ENCODE results near the gene CHADL.
A peak's percentile ranks its signal among the peaks of the same experiment; 100 is the strongest.

Gene CHADL

GRCh38 chr22:41229730-41230400 is 10.9 kb downstream of the CHADL start:
- DNase-seq: no peak

DNA sequence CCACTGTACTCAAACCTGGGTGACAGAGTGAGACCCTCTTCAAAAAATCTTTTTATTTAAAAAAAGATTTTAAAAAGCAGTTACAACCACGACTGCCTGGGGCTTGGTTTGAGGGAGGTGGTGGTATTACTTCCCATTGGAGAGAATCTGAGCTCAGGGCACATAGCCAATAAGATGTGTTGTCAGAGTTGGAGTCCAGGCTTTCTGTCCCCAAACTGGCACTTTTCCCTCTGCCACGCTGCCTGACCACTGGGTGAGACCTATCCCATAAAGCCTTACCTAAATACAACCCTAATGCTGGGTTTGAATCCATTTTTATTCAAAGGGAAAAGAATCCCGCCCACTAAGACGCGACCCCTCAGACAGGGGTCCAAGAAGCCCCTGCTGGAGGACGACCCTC is 11.5 kb downstream of the CHADL start:
- DNase-seq: no peak

GRCh38 chr22:41226723-41227655 is 13.7 kb downstream of the CHADL start:
- DNase-seq: no peak

DNA sequence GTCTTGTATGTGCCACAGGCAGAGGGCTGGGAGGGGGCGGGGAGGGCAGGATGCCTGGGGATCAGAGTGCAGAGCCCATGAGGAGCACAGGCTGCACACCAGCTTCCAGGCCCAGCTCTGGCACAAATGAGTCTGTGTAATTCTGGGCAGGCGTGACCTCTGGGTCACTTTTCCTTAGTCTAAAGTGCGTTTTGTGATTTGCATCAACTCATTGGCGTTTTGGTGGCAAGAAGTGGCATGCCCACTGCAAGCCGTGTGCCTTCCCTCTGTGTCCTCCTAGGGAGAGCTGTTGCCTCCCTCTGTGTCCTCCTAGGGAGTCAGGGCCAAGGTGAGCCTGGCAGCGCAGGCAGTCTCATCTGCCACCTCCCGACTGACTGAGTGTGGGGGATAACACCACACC is 17.2 kb downstream of the CHADL start:
- no peak for DNase-seq

DNA sequence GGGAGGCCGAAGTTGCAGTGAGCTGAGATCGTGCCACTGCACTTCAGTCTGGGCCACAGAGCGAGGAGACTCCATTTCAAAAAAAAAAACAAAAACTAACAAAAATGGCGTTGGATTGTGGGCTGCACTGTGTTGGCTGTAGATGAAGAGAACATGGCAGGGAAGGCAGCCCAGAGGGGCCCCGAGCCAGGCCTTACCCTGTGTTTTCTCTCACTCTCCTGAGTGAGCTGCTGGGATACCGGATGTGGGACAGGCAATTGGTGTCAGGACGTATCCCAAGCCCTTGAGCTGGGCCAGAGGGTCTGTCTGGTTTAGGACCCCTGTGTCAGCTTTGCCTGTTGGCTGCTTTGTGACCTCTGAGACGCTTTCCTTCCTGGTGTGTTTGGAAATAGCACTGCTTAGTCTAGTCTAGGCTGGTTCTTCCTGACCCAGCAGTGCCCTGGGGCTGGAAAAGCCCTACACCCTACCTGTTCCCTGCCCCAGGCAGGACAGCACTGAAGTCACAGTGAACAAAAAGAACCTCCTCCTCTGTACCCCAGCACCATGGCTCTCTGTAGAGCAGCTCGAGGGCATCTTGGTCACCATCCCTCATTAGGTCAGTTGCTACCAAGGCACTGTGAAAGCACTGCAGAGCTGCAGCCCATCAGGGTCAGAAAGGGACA is 17.8 kb downstream of the CHADL start:
- DNase-seq: no peak

GRCh38 chr22:41217553-41218157 is 23.1 kb downstream of the CHADL start:
- peak; percentile 36 to 49 for DNase-seq

- no peak for DNase-seq
These were observed 23.7 kb downstream of the CHADL start for GRCh38 chr22:41216984-41217383.

DNA sequence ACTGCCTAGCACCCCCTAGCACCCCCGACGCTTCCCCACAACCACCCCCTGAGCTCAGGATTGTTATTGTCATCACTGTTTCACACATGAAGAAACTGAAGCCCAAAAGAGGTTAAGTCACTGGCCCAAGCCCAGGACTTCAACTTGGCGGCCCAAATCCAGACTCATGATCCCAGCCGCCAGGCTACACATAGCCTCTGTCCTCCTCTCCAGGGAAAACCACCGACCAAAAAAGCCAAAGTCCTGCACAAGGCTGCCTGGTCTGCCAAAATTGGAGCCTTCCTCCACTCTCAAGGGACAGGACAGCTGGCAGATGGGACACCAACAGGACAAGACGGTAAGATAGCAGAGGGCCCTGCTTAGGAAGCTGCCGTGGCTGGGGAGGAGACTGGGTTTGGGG is 24.8 kb downstream of the CHADL start:
- DNase-seq: no peak

- DNase-seq: no peak
These were observed 25.3 kb downstream of the CHADL start for GRCh38 chr22:41215409-41215808.

GRCh38 chr22:41206719-41207118 is 34.0 kb downstream of the CHADL start:
- no peak for DNase-seq

- peak; percentile 98 to 99 for DNase-seq
These were observed 35.5 kb downstream of the CHADL start, which contains the start of gene L3MBTL2 for GRCh38 chr22:41204992-41205900. TSS of gene L3MBTL2 (plus strand) at chr22:41205312. CDS start at chr22:41205363, 51 bp downstream.

GRCh38 chr22:41204066-41204465 is 36.7 kb downstream of the CHADL start:
- no peak for DNase-seq

- DNase-seq: no peak
These were observed 37.6 kb downstream of the CHADL start for GRCh38 chr22:41203118-41203517.

GRCh38 chr22:41201141-41201540 is 39.6 kb downstream of the CHADL start:
- DNase-seq: no peak

- peak; percentile 41 to 48 for DNase-seq
These were observed 42.6 kb downstream of the CHADL start for GRCh38 chr22:41198027-41198580.

- DNase-seq: peak; percentile 78 to 81
These were observed 43.4 kb downstream of the CHADL start for GRCh38 chr22:41197038-41197972.

DNA sequence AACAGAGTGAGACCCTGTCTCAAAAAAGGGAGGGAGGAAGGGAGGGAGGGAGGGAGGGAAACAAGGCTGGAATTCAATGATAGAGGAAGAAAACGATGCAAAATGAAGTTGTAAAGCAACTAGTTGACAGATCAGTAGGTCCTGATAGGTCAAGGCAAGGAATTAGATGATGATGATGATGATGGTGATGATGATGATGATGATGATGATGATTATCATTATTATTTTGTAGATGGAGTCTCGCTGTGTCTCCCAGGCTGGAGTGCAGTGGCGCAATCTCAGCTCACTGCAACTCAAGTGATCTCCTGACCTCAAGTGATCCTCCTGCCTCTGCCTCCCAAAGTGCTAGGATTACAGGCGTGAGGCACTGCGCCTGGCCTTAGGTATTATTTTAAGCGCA is 46.9 kb downstream of the CHADL start:
- no peak for DNase-seq

- no peak for DNase-seq
These were observed 49.3 kb downstream of the CHADL start for GRCh38 chr22:41191467-41191866.

DNA sequence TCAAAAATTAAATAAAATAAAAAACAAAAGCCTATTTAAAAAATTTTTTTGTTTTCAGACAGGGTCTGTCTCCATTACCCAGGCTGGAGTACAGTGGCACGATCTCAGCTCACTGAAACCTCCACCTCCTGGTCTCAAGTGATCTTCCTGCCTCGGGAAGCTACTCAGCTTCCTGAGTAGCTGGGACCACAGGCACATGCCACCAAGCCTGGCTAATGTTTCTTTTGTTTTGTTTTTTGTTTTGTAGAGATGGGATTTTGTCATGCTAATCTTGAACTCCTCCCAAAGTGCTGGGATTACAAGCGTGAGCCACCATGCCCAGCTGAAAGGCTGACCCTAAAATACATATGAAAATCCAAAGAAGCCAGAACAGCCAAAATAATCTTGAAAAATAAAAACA is 56.1 kb downstream of the CHADL start:
- DNase-seq: no peak
